NT2/D1 (cell line): ENCODE data around the gene VWA8.
"Not testable (repeated sequence)": the region's sequence is repeated elsewhere in the genome, so short reads cannot be mapped to it uniquely, and the experiment has no call there.

Experiments
- DNase-seq: peaks from one replicate; pipeline ENCODE4 v3.0.0-alpha.2; 2011; ENCODE audit warnings: low read depth, low spot score
- H3K27me3 ChIP-seq: 2 replicates; pipeline ENCODE4 v1.6.0; 2011; ENCODE audit warnings: mild to moderate bottlenecking; ENCODE audit not compliant: insufficient read length, insufficient read depth
- H3K36me3 ChIP-seq: 2 replicates; pipeline ENCODE4 v1.6.1; 2011; ENCODE audit warnings: mild to moderate bottlenecking, low read length, mixed read lengths; ENCODE audit not compliant: insufficient read depth, insufficient read length
- H3K4me1 ChIP-seq: 2 replicates; pipeline ENCODE4 v1.5.1; 2011; ENCODE audit not compliant: insufficient read depth, insufficient read length
- H3K4me3 ChIP-seq: 2 replicates; pipeline ENCODE4 v1.5.1; 2011; ENCODE audit warnings: low read depth; ENCODE audit not compliant: insufficient read length
- H3K9ac ChIP-seq: 2 replicates; pipeline ENCODE4 v1.6.0; 2011; ENCODE audit warnings: low read depth; ENCODE audit not compliant: insufficient read length
- H3K9me3 ChIP-seq: 2 replicates; pipeline ENCODE4 v1.5.1; 2011; ENCODE audit warnings: mild to moderate bottlenecking, low read length; ENCODE audit not compliant: insufficient read depth
- SUZ12 ChIP-seq: IDR thresholded peaks from 2 replicates; pipeline ENCODE4 v1.6.1; 2011; ENCODE audit not compliant: insufficient read length, insufficient read depth; ENCODE audit errors: extremely low read depth
- YY1 ChIP-seq: IDR thresholded peaks from 2 replicates; pipeline ENCODE4 v1.6.1; 2011; ENCODE audit not compliant: insufficient read length, insufficient read depth
- ZNF274 ChIP-seq: IDR thresholded peaks from 2 replicates; pipeline ENCODE4 v1.6.1; 2011; ENCODE audit warnings: mild to moderate bottlenecking, low read depth, low read length

VWA8 gene

GRCh38 chr13:41643507-41643906, 317.4 kb downstream of the VWA8 start:
- Histone ChIP-seq H3K9me3 (no peaks in the 10 kb centered on the region), H3K27me3 (no peaks in the 10 kb centered on the region), H3K36me3 (no peaks in the 10 kb centered on the region), H3K9ac (no peak overlapping the region), H3K4me1 (peaks cover 4% of the 10 kb centered on the region), H3K4me3 (no peak overlapping the region)
- no peak for TF ChIP-seq YY1
- no peak for TF ChIP-seq SUZ12
- TF ChIP-seq ZNF274: no peak
- DNase-seq: no peak

GRCh38 chr13:41641961-41642360, 318.9 kb downstream of the VWA8 start:
- Histone ChIP-seq H3K9ac (no peak overlapping the region), H3K9me3 (no peaks in the 10 kb centered on the region), H3K36me3 (no peaks in the 10 kb centered on the region), H3K4me1 (peaks cover 2% of the 10 kb centered on the region), H3K4me3 (no peak overlapping the region), H3K27me3 (no peaks in the 10 kb centered on the region)
- TF ChIP-seq YY1: no peak
- no peak for TF ChIP-seq SUZ12
- no peak for TF ChIP-seq ZNF274
- no peak for DNase-seq

DNA sequence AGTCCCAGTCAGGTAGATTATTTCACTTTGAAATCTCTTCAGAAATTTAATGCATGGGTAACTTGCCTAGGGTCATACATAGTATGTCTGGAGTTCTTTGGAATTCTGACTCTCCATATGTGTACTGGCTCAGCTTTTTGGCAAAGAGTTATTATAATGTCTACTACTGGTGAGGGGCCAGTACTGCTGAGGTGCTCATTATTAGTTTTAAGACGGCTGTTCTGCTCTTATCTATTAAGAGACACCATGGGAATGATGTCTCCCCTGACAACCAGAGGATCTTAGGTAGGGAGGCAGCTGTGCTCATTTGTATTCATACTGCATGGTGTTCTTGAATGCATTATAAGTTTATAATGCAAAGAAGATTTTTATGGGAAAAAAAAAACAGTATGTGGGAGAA, 319.5 kb downstream of the VWA8 start:
- Histone ChIP-seq H3K27me3 (no peaks in the 10 kb centered on the region), H3K9ac (no peak overlapping the region), H3K9me3 (no peaks in the 10 kb centered on the region), H3K4me1 (peaks cover 2% of the 10 kb centered on the region), H3K4me3 (no peak overlapping the region), H3K36me3 (no peaks in the 10 kb centered on the region)
- TF ChIP-seq YY1 (no peak), SUZ12 (no peak), ZNF274 (no peak)
- no peak for DNase-seq

DNA sequence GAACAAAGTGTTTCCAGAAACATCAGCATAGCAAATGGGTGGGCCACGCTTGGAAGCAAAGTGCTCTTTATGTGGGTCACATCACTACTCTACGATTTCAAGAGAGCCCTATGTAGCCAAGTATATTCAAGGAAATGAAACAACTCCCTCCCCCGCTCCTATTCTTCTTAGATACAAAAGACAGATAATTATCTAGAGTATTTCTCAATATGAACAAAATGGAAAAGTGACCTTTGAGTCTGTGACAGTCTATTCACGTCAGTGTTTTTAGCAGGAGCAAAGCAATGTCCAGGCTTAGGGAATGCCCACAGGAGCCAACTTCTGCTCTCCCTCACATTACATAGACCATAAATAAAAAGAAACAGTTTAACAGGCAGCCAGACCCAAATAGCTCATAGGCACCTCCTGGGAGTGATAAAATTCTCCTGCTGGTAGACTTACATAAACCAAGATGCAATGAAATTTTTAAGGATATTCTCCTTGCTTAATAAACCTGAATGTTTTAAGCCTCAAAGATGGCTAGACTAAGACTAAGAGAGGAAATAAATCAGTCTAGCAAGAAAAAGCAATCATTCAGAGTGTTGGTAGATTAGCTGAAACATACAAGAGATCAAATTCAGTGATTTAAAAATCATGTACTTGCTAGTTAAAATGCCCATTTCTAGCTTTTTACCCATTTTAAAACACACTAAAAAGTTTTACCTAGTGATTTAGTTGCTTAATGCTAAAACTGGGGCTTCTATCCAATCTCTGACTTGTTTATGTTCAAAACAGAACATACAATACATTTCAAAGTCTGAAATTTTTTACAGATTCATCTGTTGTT, 320.7 kb downstream of the VWA8 start:
- TF ChIP-seq SUZ12 (no peak), YY1 (no peak), ZNF274 (no peak)
- Histone ChIP-seq H3K4me3 (no peak overlapping the region), H3K4me1 (peaks cover 2% of the 10 kb centered on the region), H3K9me3 (no peaks in the 10 kb centered on the region), H3K9ac (no peak overlapping the region), H3K36me3 (no peaks in the 10 kb centered on the region), H3K27me3 (no peaks in the 10 kb centered on the region)
- DNase-seq: no peak

DNA sequence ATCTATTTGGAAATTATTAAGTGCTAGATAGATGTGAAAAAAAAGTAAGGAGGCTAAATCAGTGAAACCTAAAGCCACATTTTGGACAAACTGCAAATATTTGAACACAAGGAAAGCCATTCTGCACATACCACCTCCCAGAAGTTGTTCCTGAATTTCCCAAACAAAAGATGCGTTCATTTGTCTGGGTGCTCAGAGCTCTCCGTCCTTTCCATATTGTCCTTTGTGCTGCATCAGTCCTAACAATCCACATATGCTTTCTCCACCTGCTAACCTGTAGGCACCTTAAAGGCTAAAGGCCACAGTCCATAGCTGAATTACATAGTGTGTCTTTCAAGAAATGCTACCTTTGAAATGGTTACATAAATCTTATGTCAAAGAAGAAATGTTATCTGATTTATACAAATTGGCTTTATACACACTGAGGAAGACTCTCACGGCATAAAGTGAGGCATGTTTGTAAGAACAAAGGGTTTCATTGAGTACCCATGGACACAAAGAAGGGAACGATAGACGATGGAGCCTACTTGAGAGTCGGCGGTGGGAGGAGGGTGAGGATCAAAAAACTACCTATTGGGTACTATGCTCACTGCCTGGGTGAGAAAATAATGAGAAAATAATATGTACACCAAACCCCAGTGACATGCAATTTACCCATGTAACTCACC, 321.5 kb downstream of the VWA8 start:
- H3K4me3 ChIP-seq: no peak overlapping the region
- H3K27me3 ChIP-seq: no peaks in the 10 kb centered on the region
- TF ChIP-seq YY1: no peak
- no peak for TF ChIP-seq ZNF274
- TF ChIP-seq SUZ12: no peak
- peaks cover 2% of the 10 kb centered on the region for H3K4me1 ChIP-seq
- no peak overlapping the region for H3K9ac ChIP-seq
- no peaks in the 10 kb centered on the region for H3K9me3 ChIP-seq
- no peaks in the 10 kb centered on the region for H3K36me3 ChIP-seq
- no peak for DNase-seq

DNA sequence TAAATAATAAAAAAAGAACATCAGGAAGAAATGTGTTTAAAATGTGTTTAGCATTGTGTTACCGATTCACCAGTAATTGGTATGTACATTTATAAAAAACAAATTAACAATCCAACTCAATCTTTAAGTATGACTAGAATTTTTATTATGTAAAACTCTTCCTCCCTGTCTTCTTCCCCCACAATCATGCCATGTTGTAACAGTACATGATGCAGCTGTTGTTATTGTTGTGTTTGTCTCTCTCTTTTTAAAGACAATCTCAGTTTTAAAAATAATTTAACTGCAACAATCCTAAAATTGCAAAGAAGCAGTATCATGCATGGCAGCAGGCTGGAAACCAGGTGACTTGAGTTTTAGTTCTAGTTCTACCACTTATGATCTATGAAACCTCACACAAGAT, 323.3 kb downstream of the VWA8 start:
- Histone ChIP-seq H3K4me1 (no peaks in the 10 kb centered on the region), H3K27me3 (no peaks in the 10 kb centered on the region), H3K4me3 (no peak overlapping the region), H3K9ac (no peak overlapping the region), H3K9me3 (no peaks in the 10 kb centered on the region), H3K36me3 (no peaks in the 10 kb centered on the region)
- no peak for DNase-seq
- no peak for TF ChIP-seq ZNF274
- no peak for TF ChIP-seq SUZ12
- TF ChIP-seq YY1: no peak

DNA sequence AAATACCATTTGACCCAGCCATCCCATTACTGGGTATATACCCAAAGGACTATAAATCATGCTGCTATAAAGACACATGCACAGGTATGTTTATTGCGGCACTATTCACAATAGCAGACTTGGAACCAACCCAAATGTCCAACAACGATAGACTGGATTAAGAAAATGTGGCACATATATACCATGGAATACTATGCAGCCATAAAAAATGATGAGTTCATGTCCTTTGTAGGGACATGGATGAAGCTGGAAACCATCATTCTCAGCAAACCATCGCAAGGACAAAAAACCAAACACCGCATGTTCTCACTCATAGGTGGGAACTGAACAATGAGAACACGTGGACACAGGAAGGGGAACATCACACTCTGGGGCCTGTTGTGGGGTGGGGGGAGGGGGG, 323.9 kb downstream of the VWA8 start:
- not testable (repeated sequence) for H3K27me3 ChIP-seq, H3K4me1 ChIP-seq, H3K9ac ChIP-seq, H3K36me3 ChIP-seq, H3K4me3 ChIP-seq, DNase-seq, H3K9me3 ChIP-seq

GRCh38 chr13:41636590-41636989, 324.3 kb downstream of the VWA8 start:
- H3K4me1 ChIP-seq, H3K9ac ChIP-seq, H3K9me3 ChIP-seq, H3K27me3 ChIP-seq, DNase-seq, H3K36me3 ChIP-seq, H3K4me3 ChIP-seq: not testable (repeated sequence)
